ENCODE results near the gene FABP1. TPM values are rescaled to one million over a fixed set of nuclear protein-coding genes. Genes with fewer than 3 reads are reported as not detected.

FABP1 gene
- total RNA-seq, 1 donor from 2014 or later, result not detected

DNA sequence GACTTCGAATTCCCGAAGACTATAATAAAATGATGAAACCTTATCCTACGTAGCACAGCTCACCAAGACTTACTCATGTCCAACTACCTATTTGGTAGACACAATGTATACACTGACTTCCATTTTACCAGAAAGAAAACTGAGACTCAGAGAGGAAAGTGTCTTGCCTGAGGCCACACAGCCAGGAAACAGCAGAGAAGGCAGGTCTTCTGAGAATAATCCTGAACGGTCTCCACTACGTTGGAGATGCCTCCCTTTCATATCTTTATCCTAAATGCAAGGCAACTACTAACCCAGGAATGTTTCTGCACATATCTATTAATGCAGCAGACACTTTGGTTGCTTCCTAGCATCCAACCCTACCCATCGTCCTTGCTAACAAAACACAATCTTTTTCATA lies 11.9 kb upstream of the FABP1 start:
- no peak for DNase-seq (ENCODE audit: low read depth)
- TF ChIP-seq, protein P1, sequence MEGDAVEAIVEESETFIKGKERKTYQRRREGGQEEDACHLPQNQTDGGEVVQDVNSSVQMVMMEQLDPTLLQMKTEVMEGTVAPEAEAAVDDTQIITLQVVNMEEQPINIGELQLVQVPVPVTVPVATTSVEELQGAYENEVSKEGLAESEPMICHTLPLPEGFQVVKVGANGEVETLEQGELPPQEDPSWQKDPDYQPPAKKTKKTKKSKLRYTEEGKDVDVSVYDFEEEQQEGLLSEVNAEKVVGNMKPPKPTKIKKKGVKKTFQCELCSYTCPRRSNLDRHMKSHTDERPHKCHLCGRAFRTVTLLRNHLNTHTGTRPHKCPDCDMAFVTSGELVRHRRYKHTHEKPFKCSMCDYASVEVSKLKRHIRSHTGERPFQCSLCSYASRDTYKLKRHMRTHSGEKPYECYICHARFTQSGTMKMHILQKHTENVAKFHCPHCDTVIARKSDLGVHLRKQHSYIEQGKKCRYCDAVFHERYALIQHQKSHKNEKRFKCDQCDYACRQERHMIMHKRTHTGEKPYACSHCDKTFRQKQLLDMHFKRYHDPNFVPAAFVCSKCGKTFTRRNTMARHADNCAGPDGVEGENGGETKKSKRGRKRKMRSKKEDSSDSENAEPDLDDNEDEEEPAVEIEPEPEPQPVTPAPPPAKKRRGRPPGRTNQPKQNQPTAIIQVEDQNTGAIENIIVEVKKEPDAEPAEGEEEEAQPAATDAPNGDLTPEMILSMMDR (conservative IDR thresholded peaks at IDR 0.05; ENCODE audit: low read depth, low read length), result no peak
- H3K4me3 ChIP-seq (ENCODE audit: low read depth, low read length), result no peak overlapping the region

GRCh38 chr2:88139203-88139702 lies 11.4 kb upstream of the FABP1 start:
- TF ChIP-seq, protein P1 (conservative IDR thresholded peaks at IDR 0.05; ENCODE audit: low read depth, low read length), result no peak
- DNase-seq (ENCODE audit: low read depth), result no peak
- H3K4me3 ChIP-seq (ENCODE audit: low read depth, low read length), result no peak overlapping the region

DNA sequence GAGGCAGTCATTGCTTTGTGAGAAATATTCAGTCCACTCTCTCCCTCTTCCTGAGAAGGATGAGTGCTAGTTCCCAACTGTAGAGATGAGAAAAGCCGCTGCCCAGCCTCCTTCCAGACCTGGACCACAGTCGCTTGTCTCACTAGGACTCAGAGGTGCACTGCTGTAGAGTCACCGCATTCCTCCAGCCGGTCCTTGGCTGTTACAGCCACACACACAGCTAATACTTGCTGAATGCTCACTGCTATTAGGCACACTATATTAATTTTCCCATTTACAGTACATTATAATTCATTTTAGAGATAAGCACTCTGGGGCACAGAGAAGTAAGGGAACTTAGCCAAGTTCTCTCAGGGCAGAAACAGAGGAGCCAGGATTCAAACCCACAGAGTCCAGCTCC lies 10.0 kb upstream of the FABP1 start:
- TF ChIP-seq, protein P1 (conservative IDR thresholded peaks at IDR 0.05; ENCODE audit: low read depth, low read length), result no peak
- H3K4me3 ChIP-seq (ENCODE audit: low read depth, low read length), result no peak overlapping the region
- no peak for DNase-seq (ENCODE audit: low read depth)

GRCh38 chr2:88136817-88137216 lies 9.0 kb upstream of the FABP1 start:
- DNase-seq (ENCODE audit: low read depth), result no peak
- no peak overlapping the region for H3K4me3 ChIP-seq (ENCODE audit: low read depth, low read length)
- TF ChIP-seq, protein P1 (conservative IDR thresholded peaks at IDR 0.05; ENCODE audit: low read depth, low read length), result no peak

- DNase-seq (ENCODE audit: low read depth), result no peak
- TF ChIP-seq, protein P1 (conservative IDR thresholded peaks at IDR 0.05; ENCODE audit: low read depth, low read length), result no peak
- no peak overlapping the region for H3K4me3 ChIP-seq (ENCODE audit: low read depth, low read length)
Observed at GRCh38 chr2:88133875-88134274, 6.0 kb upstream of the FABP1 start.

DNA sequence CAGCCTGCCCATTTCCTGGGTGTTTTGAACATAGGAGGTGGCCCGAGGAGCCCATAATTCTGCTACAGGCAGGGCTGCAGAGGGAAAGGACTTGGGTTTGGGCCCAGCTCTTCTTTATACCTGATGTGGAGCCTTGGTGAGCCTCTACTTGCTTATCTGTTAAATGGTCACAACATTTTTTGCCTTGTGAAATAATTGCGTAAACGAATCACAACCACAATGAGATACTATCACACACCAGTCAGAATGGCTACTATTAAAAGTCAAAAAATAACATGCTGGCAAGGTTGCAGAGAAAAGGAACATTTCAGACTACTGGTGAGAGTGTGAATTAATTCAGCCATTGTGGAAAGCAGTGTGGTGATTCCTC lies 4.1 kb upstream of the FABP1 start:
- DNase-seq (ENCODE audit: low read depth), result no peak
- no peak overlapping the region for H3K4me3 ChIP-seq (ENCODE audit: low read depth, low read length)
- TF ChIP-seq, protein P1 (conservative IDR thresholded peaks at IDR 0.05; ENCODE audit: low read depth, low read length), result no peak

GRCh38 chr2:88131201-88131998 lies 3.5 kb upstream of the FABP1 start:
- TF ChIP-seq, protein P1 (conservative IDR thresholded peaks at IDR 0.05; ENCODE audit: low read depth, low read length), result no peak
- no peak for DNase-seq (ENCODE audit: low read depth)

More at GRCh38 chr2:88131201-88131998, 3.5 kb upstream of the FABP1 start:
- no peak overlapping the region for H3K4me3 ChIP-seq (ENCODE audit: low read depth, low read length)
